Ovary (tissue), 9 donors: ENCODE measurements around the gene DACH1. TPM values are rescaled to one million over a fixed set of nuclear protein-coding genes. Genes with fewer than 3 reads are reported as not detected.

Experiments
- DNase-seq, 5 donors: peaks; one replicate each; pipeline ENCODE4 v3.0.0-alpha.2; 2019 to 2020
- H3K27ac ChIP-seq, 2 donors: fragments of 200-600 bp; one replicate each; pipeline versions ENCODE4 v1.5.1 to v1.8.0; 2019 to 2022
- H3K27me3 ChIP-seq: fragments of 200-600 bp; one replicate; pipeline ENCODE4 v1.8.0; 2022
- H3K36me3 ChIP-seq: fragments of 200-600 bp; sonication (generic); one replicate; pipeline ENCODE4 v1.5.1; 2019
- H3K4me1 ChIP-seq: one replicate; pipeline ENCODE4 v1.8.1; 2013; ENCODE audit warnings: mild to moderate bottlenecking, moderate library complexity; ENCODE audit not compliant: insufficient read depth
- H3K4me3 ChIP-seq: fragments of 200-600 bp; sonication (generic); one replicate; pipeline ENCODE4 v1.5.1; 2017
- H3K9me3 ChIP-seq, 2 donors: fragments of 200-600 bp in 1 of 2; sonication (generic) in 1 of 2; one replicate each; pipeline versions ENCODE4 v1.5.1 to v1.8.1; 2013 to 2019; ENCODE audit warnings: mild to moderate bottlenecking in 1 of 2, moderate library complexity in 1 of 2
- CTCF ChIP-seq, 3 donors: fragments of 450-650 bp in 2 of 3; fragments of 200-600 bp in 1 of 3; IDR thresholded peaks; one replicate each; pipeline versions ENCODE4 v1.5.1 to v1.8.0; 2016 to 2022; ENCODE audit warnings: antibody characterized with exemption in 3 of 3, mild to moderate bottlenecking in 1 of 3
- EP300 ChIP-seq: sonication (generic); formaldehyde crosslinking; IDR thresholded peaks from one replicate; pipeline ENCODE4 v1.6.1; 2017; ENCODE audit warnings: antibody characterized with exemption
- POLR2A ChIP-seq: fragments of 450-650 bp; IDR thresholded peaks from one replicate; pipeline ENCODE4 v1.6.1; 2017; ENCODE audit warnings: antibody characterized with exemption, mild to moderate bottlenecking, moderate library complexity
- WGBS, 3 donors: extraction: QIAGEN DNeasy Blood & Tissue Kit in 1 of 3; methylation state at CpG; one replicate each; pipeline versions ENCODE4 v1.1.5 to v1.1.7; 2013 to 2017; 5-methylcytosine and 5-hydroxymethylcytosine counted together
- intact Hi-C, 4 donors: fragments of 100-400 bp; cut with DNase I; formaldehyde crosslinking; loops; one replicate each; pipeline versions ENCODE4 v1.11.0 to v1.15.1; 2022 to 2023
- polyA plus RNA-seq, 2 donors: library from polyadenylated mRNA; stranded (reverse); fragments of 200-250 nt in 1 of 2; fragments of 350-450 nt in 1 of 2; fragmentation: Illumina TruSeq in 1 of 2; extraction: RNeasy Lipid Tissue Mini Kit (QIAGEN cat#74804) in 1 of 2; gene quantifications; one replicate each; pipeline ENCODE4 v1.2.3, GENCODE V29; 2013 to 2014
- total RNA-seq, 7 donors: library from RNA; depleted of rRNA in 2 of 7; stranded (reverse); fragments of >200 nt in 2 of 7; fragmentation: NEBNext Ultra II Directional in 3 of 7; extraction: Animal tissue kit (Norgen Biotek cat#: 25700) in 3 of 7; gene quantifications; one replicate each; pipeline versions ENCODE4 v1.1.0 to v1.2.4, GENCODE V29; 2016 to 2023
- donor health status: DM: no; HTN: no; CAD: no; lungs with moderate emphysema.
- donor health status: DM: no; HTN: no; CAD: no.
- donor health status: Bipolar disorder and iron deficiency.
- donor health status: DM: yes; HTN: yes; CAD: no.
- donor health status: DM: no; HTN: no; CAD: no.
- donor health status: DM: yes; HTN: yes; CAD: no.

Gene DACH1
- total and polyA plus RNA-seq, 9 donors: 0.91 to 3.2 (median 1.7) TPM

DNA sequence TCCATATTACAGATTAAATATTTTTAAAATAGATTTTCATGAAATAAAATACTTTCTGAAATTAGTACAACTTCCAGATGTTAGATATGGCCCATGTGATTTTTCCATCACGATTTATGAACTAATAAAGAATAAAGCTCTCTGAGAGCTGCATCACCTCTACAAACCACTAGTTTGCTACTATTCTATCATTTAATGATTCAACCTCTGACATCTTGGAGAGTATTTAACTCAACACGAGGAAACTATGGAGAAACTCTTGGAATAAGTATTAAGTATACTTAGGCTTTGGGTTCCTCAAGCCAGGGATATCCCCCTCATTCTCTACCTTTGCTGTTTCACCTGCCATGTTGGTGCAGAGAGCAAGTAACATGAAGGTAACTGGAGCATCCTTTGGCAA lies 55.7 kb downstream of the DACH1 start:
- Histone ChIP-seq H3K4me1 (no peaks in the 10 kb centered on the region), H3K9me3 (no peaks in the 10 kb centered on the region), H3K36me3 (no peaks in the 10 kb centered on the region), H3K27me3 (no peaks in the 10 kb centered on the region), H3K27ac (no peak overlapping the region), H3K4me3 (no peak overlapping the region)
- 70 to 79% (median 73%) methylated on average over 2 of the region's 2 CpGs for WGBS, 3 donors
- intact Hi-C loops: no loop called here
- no peak for TF ChIP-seq CTCF (IDR thresholded peaks at IDR 0.05)
- TF ChIP-seq POLR2A: no peak
- TF ChIP-seq EP300: no peak
- DNase-seq: no peak

DNA sequence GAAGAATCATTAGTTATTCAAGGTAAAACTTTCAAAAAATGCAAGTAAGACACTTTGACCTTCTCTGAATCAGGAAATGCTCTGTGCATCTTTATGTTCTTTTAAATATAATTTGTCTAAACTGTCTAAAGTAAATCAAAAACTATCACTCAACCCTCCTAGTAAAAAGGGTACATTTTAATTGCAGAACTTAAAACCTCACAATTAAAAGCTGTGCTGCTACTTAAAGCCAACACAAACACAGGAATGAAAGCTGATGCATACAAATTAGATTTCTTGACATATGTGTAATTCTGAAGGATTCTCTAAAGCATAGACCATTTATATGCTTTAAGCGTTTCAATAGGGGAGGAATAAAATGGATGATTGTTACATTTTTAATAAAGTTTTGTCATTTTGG lies 58.3 kb downstream of the DACH1 start:
- 91 to 100% (median 93%) methylated on average over 1 of the region's 1 CpG for WGBS, 3 donors

DNA sequence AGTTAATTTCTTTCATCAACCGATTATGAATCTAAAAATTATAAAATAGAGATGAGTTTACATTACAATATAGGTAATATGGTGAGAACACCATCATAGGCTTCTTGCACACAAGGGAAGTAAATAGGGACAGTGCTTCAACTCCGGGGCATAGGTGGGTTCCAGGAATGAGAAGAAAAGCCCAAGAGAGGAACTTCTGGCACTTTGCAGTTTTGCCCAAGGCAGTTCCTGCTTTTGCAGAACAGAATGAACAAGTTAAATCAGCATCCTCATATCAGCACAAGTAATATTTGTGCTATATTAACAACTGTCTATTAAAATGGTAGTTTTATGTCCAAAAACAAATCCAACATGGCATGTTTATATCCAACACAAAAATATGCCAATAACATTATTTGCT lies 60.1 kb downstream of the DACH1 start:
- Histone ChIP-seq H3K9me3 (no peaks in the 10 kb centered on the region), H3K27me3 (no peaks in the 10 kb centered on the region), H3K27ac (no peak overlapping the region), H3K4me1 (no peaks in the 10 kb centered on the region), H3K4me3 (no peak overlapping the region), H3K36me3 (no peaks in the 10 kb centered on the region)
- WGBS, 3 donors: 88 to 94% (median 88%) methylated on average over 2 of the region's 2 CpGs
- TF ChIP-seq EP300: no peak
- no peak for TF ChIP-seq POLR2A
- no peak for TF ChIP-seq CTCF (IDR thresholded peaks at IDR 0.05)
- intact Hi-C loops: no loop called here
- DNase-seq: no peak

More for the DNA sequence above, 58.3 kb downstream of the DACH1 start:
- H3K27ac ChIP-seq: no peak overlapping the region
- intact Hi-C loops: no loop called here
- H3K27me3 ChIP-seq: no peaks in the 10 kb centered on the region
- no peak overlapping the region for H3K4me3 ChIP-seq
- no peaks in the 10 kb centered on the region for H3K9me3 ChIP-seq
- H3K4me1 ChIP-seq: no peaks in the 10 kb centered on the region
- no peak for DNase-seq
- no peak for TF ChIP-seq CTCF (IDR thresholded peaks at IDR 0.05)
- no peak for TF ChIP-seq EP300
- no peak for TF ChIP-seq POLR2A
- H3K36me3 ChIP-seq: no peaks in the 10 kb centered on the region

DNA sequence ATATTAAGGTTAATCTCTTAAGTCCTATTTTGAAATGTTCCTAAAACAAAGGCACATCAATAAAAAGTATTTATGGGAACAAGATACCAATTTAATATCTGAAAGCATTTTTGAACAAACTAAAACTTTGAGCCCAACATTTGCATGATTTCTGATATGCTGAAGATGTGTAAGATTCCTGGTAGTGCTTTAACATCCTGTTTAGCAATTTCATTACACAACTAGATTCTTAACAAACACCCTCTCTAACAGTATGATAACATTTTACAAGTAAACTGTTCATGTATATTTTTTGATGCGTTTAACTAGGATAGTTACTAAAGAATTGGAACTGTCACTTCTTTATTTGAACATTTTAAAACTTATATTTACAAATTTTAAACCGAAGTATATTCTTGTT lies 63.9 kb downstream of the DACH1 start:
- H3K27me3 ChIP-seq: no peaks in the 10 kb centered on the region
- H3K9me3 ChIP-seq: no peaks in the 10 kb centered on the region
- no peak overlapping the region for H3K27ac ChIP-seq
- H3K4me1 ChIP-seq: no peaks in the 10 kb centered on the region
- DNase-seq: no peak
- WGBS, 3 donors: 66 to 76% (median 71%) methylated on average over 2 of the region's 2 CpGs
- H3K36me3 ChIP-seq: no peaks in the 10 kb centered on the region
- intact Hi-C loops: no loop called here
- no peak for TF ChIP-seq CTCF (IDR thresholded peaks at IDR 0.05)
- TF ChIP-seq POLR2A: no peak
- TF ChIP-seq EP300: no peak
- H3K4me3 ChIP-seq: no peak overlapping the region

DNA sequence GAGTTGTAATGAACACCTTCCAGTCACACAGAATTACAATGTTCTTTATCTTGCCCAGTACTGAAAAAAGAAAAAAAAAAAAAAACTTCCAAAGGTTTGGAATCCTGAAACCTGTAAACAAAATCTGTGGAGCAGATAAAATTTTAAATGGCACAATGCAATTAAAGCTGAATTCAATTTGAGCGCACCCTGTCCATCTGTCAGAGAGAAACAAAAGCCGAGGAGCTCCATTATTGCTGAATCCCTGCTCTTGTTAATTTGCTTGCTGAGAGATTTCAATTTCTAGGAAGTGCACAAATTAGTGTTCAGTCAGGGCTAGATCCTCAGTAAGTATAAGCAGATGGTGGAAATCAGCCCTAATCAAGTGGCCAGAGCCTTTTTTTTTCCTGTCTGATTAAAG lies 65.2 kb downstream of the DACH1 start:
- H3K36me3 ChIP-seq: no peaks in the 10 kb centered on the region
- TF ChIP-seq CTCF (IDR thresholded peaks at IDR 0.05) (no peak), EP300 (no peak), POLR2A (no peak)
- intact Hi-C loops: no loop called here
- no peak overlapping the region for H3K4me3 ChIP-seq
- WGBS, 3 donors: 69 to 85% (median 76%) methylated on average over 2 of the region's 2 CpGs
- no peak for DNase-seq
- no peak overlapping the region for H3K27ac ChIP-seq
- no peaks in the 10 kb centered on the region for H3K27me3 ChIP-seq
- no peaks in the 10 kb centered on the region for H3K9me3 ChIP-seq
- H3K4me1 ChIP-seq: no peaks in the 10 kb centered on the region
